HL-60/S4 treated with phorbol 12-myristate 13-acetate at 8.2 ng/mL for 4 days and 3 days (cell line): ENCODE results near the gene CNTN5.
"Not testable (repeated sequence)": the region's sequence is repeated elsewhere in the genome, so short reads cannot be mapped to it uniquely, and the experiment has no call there.

Source experiments
- in situ Hi-C: fragments of 300-500 bp; cut with MboI; formaldehyde crosslinking; loops from 2 replicates; pipeline ENCODE4 v1.15.0; 2022; ENCODE audit warnings: low sequenced_read_pairs

The CNTN5 gene

DNA sequence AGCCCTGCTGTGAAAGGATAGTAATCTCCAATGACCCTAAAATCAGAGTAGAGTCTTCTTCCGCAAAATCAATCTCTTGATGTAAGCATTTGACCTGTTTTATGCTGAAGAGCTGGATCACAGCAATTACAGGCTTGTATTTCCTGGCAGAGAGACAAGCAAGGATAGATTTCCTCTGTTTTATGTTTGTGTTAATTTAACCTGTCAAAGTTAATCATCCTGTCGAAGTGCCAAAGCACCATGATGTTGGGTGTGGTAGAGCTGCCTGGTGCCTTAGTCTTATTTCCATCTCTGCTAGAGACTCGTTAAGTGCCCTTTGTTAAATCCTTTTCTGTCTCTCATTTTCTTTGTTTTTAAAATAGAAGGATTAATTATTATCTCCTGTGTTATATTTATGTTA lies 248.1 kb downstream of the CNTN5 start:
- in situ Hi-C loops: no loop called here

DNA sequence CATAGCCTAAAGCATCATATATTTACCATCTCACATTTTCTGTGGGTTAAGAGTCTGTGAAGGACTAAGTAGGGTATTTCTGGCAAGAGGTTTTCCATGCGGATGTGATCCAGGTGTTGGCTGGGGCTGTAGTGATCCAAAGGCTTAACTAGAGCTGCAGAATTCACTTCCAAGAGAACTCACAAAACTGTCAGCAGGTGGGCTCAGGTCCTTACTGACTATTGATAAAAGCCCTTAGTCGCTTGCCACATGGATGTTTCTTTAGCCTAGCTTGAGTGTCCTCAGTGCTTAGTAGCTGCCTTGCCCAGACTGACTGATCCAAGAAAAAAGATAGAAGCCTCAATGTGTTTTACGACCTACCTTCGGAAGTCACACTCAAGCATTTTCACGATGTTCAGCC lies 250.8 kb downstream of the CNTN5 start:
- in situ Hi-C loops: no loop called here

DNA sequence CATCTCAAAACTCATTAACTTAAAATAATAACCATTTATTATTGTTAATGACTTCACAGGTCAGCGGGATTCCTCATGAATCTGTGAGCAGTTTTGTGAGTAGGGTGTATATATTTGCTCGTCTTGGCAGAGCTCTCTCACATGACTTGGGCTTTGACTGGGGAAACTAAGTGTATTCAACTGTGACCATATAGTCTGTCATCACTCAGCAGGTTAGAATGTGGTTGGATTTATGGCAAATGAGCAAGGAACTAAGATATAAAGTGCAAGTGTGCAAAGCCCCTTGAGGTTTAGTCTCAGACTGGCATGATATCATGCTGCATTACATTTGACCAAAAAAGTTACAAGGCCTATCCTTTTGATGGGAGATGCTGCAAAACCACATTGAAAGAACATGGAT lies 254.8 kb downstream of the CNTN5 start:
- in situ Hi-C loops: no loop called here

DNA sequence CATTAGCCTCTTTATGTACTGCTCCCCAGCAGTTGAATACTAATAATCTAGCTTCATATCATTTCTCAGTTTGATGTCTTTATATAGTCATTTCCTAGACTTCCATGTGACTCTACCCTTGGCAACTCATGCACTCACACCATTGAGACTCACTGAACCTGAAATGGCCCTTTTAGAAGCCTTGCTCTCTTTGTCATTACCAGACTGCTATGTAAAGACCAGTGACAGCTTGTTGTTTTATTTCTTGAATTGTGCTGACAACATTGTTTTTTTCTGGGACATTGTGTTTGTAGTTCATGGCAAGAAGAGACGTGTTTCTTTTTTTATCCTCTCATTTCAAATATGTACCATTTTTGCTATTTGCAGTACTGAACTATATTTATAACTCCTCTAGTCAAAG lies 256.5 kb downstream of the CNTN5 start:
- in situ Hi-C loops: no loop called here

DNA sequence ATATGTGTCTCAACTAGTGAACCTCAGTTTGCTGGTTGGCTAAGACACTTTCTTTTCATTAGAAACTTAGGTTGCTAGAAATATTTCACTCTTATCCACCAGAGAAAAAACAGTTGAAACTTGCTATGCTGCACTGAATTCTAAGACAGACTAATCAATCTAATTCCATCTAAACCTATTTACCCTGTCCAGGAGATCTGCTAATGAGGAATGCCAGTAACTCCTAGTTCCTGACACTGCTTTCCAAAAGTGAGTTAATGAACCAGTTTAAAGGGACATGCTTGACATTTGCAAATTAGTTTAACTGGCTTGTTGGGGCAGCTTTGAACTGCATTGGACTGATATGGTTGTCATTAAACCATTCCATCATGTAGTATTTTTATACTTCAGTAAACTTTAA lies 258.5 kb downstream of the CNTN5 start:
- in situ Hi-C loops: no loop called here

DNA sequence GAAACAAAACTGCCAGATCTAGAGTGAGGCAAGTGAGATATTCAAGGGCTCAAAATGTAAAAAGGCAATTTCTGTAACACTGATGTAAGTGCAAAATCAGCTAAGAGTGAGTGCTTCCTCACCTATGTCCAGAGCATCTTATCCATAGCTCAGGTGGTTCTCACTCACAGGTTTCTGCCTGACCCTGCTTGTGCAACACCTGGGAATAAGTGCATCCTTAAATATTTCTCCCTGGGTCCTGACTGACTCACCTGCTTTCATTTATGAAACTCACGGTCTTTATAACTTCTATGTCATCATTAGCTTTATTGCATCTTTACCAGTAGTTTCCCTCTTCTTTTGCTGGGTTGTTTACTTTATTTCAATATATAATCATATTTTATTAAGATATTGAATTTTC lies 260.6 kb downstream of the CNTN5 start:
- in situ Hi-C loops: no loop called here

DNA sequence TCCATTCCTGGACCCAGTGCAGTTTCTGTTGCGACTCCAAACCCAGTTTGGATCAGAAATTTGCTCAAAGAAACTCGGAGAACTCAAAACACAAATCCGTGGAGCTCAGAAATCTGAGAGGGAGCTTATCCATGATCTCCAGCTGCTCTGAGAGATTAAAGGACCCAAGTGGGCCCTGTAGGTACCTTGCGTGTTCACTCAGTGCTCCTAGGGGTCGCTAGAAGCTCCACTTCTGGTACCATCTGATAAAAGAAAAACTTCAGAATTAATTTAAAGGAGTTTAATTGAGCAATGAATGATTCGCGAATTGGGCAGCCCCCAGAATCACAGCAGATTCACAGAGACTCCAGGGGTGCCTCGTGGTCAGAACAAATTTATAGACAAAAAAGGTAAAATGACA lies 277.2 kb downstream of the CNTN5 start:
- in situ Hi-C loops: not testable (repeated sequence)

DNA sequence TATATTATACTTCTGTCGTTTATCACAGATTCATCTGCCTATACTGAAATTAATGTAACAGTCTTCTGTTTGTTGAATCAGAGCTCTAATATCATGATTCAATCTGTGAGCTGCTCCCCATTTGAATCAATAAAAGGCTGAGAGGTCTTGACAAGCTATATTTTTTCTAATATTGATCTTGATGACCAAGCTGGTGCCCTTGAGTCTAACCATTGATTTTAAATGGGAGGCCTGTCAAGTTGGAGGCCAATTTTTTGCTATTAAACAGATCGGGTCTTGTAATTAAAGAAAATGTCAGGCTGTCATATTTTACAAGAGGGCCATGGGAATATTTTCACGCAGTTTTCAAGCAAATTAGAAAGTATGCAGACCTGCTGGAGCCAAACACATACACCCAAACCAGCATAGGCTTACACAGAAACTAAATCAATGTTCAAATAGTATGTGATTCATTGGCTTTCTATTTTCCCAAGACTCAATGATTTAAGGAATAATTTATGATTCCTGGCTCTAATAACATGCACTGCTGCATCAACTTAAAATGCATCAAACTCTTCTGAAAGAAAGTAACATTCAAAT lies 286.9 kb downstream of the CNTN5 start:
- in situ Hi-C loops: no loop called here

DNA sequence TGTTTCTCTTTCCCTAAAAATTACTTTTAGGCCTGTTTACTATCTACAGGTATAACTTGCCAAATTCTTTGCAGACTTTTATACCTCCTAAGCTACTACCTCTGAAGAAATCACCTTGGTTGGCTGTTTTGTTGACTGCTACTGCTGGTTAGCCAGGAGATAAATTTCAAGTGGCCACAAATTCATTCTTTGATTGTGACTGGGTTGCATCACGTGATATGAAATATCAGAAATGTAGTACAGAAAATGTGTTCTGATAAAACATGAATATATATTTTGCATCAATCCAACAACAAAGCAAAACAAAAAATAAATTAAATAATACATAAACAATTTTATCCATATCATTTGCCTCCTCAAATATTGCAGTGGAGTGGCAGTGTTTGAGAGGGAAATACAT lies 291.1 kb downstream of the CNTN5 start:
- in situ Hi-C loops: no loop called here

DNA sequence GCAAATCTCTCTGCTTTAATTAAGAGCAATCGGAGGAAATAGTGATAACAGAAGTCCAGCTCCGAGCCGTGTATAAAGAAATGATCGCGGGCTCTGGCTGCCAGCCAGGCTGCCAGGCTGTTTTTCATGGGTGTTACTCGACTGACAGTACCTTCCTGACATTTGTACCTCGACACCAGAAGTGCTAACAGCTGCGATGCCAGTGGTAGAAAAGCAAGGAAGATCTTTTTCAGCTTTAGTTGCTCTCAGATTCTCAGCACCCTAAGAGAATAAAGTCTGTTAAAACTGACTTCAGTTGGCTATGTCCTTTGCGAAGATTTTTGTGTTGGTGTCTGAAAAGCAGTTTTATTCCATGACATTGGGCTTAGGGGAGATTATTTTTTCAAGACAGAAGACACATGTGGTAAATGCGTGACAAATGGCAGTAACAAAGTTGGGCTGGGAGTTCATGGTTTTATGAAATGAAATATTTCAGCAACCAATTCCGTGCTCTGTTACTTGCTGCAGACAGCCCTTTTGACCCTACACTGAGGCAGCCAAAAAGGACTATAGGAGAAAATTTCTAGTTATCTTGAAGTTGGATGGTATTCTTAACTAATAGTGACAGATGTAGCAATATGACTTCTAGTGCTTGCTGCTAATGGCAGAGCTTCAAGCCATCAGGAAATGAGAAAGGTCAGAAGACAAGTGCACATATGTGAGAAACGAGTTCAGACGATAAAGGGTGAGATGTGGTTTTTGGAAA lies 296.2 kb downstream of the CNTN5 start:
- in situ Hi-C loops: no loop called here

DNA sequence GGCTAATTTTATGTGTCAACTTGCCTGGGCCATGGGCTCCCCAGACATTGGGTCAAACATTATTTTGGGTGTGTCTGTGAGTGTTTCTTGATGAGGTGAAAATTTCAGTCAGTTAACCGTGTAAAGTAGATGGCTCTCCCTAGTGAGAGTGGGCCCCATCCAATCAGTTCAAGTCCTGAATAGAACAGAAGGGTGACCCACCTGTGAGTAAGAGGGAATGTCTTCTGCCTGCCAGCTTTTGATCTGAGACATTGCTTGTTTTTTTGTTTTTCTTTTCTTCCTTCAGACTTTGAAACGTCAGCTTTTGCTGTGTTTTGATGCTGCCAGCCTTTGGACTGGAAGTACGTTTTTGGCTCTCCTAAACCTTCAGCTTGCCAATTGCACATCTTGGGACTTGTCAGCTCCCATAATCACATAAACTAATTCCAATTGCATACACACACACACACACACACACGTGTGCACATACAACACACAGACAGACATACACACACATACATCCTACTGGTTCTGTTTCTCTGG lies 300.1 kb downstream of the CNTN5 start:
- in situ Hi-C loops: no loop called here

DNA sequence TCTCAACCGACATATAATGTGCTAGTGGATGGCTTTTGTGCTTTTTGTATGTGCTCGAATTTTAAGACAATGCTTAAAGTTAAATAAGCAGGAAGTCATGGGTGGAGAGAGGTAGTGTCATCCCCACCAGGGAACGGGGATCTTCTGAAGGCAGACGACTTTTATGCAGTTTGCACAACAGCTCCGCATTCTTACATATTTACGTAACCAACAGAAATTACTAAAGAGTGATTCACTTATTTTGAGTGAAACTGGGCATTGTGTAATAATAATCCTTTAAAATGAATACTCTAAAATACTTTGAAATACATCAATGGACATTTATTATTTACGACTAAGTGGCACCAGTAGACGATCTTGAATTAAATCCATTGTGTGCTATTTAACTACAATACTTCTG lies 305.1 kb downstream of the CNTN5 start:
- in situ Hi-C loops: no loop called here

DNA sequence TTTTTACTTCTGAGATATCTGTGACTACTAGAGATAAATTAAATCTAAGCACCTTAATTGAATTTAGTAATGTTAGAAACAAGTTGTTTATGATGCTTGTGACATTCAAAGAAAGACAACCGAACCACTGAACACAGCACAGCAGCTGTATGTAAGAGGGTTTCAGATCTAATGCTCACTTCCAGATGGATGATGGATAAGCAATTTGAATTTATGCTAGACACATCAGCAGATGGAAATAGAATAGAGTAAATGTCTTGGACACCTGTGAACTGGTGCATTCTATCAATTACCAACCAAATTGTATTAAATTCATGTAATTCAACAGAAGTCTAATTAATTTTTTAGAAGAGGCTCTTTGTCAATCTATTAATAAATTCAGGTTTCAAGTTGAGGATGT lies 306.3 kb downstream of the CNTN5 start:
- in situ Hi-C loops: no loop called here

DNA sequence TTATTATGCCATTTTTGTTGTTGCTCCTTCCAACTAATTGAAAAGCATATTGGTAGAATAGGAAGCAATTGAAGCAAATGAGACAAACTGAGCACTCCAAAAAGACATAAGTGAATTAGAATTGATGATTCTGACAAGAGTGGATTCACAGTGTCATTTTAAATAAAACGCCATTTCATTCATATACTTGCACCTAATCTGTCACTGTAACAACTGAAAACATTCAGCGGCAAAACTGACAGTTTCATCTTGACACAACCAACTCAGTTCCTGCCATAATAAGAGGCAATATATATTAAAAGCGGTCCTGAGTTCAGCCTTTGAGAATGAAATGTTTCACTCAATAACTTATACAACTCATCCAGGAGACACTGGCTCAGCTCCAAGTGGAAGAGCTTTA lies 306.8 kb downstream of the CNTN5 start:
- in situ Hi-C loops: no loop called here

DNA sequence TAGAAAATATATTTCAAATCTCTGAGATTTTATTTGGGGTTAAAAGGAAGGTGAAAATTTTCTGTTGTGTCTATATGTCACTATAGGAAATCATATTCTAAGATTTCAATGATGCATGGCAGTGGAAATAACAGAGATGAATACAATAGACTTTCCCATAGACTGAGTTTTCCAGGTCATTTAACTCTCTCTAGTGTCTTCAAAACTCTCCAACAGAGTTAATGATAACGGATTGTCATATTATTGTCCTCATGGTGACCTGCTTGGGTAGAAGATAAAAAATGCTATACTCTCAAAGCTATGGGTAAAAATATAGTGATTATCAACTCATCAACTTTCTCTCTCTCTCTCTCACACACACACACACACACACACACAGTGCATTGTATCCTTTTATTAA lies 312.9 kb downstream of the CNTN5 start:
- in situ Hi-C loops: no loop called here

DNA sequence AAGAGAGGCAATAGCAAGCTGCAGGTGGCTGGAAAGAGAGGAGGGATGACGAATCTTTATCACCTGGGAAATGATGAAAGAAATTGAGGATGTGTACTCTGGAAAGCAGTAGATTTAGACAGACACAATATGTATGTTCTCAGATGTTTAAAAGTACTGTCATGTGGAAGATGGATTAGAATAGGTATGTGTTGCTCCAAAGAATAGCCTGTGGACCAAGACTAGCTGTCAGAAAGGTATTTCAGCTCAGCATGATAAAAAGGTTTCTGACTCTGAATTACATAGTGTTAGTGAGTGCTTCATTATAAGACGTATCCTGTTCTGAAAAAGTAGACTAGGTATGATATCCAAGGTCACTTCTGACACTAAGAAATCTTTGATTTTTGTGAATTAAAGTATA lies 322.4 kb downstream of the CNTN5 start:
- in situ Hi-C loops: no loop called here

DNA sequence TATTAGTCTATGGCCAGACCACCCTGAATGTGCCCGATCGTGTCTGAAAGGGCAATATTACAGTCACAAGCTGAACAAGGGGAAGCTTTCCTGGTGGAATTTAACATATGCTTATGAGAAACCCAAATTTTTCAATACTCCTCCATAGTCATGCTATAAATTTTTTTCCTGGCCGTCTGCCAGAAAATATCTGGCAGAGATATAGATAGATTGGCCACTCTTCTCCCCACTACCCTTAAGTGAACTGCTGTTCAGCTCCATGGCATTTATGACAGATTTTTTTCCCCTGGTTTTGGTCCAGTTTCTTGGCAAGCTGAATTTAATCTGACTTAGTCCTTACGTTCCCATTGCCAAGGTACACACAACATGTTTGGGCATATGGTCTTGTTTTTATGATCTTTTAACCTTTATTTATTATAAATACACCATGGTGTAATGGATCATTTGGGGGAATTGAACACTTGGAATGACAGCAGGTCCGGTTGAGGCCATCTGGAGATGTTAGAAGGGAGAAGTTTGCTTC lies 328.5 kb downstream of the CNTN5 start:
- in situ Hi-C loops: no loop called here

DNA sequence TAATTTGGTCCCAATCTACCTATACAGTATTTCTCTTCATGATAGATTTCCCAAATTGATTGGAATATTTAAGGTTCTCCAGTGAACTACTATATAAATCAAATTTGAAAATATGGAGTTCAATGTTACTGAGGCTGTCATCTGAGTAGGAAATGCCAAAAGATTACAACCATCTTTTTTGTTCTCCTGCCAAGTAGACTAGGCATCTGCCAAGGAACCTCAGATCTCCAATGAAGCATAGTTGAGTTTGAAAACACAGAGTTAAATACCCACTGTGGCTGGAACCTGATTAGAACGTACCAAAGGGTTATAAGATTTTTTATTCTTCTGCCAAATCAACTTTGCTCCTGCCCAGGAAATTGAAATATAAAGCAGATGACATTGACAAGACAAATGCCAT lies 330.9 kb downstream of the CNTN5 start:
- in situ Hi-C loops: no loop called here

DNA sequence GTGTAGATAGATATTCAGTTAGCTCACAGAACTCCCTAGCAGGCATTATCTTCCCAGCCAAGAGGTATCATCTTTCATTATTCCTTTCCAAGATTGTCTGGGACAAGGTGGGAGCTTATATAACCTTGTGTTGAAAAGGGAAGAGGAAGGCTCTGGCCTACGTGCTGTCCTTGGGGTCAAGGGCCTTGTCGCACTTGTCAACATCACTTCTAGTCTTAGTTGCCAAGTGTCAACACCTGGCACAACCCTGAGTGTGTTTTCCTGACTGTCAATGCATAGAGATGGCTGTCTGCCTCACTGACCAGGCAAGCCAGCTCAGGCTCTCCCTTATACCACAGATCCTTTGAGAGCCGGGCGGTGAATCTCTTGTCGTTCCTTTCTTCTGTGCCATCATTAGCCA lies 331.9 kb downstream of the CNTN5 start:
- in situ Hi-C loops: no loop called here

DNA sequence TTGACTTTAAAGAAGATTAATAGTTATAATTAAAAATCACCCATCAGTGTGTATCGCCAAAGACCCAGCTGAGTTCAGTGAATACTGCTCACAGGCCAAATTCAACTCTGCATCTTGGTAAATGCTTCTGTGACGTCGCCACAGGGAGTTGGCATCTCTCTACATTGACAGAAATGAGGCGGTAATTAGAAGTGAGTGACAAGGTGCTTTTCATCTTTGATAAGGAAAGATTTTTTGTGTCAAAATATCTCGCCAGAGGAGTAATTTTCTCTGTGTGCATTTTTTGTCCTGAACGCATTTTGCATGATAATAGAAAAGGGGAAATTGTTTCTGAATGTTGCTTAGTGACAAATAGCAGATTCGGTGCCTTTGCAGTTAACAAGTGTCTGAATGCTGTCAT lies 345.8 kb downstream of the CNTN5 start:
- in situ Hi-C loops: no loop called here

DNA sequence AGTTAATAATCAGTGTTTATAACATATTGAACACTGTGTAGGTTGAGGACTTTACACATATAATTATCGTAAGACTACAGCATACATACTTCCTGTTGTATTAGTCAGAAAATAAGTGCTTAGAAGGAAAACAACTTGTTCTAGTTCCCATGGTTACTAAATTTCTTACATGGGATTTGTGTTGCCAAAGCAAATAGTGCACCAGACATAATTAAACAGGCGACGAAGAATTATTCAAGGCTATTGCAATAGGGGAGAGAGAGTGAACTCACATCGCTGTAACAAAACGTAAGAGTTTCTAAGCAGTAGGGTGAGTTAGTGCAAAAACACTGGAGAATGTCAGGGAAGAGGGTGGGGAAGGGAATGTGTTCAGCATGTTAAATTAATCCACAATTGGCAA lies 347.8 kb downstream of the CNTN5 start:
- in situ Hi-C loops: no loop called here

DNA sequence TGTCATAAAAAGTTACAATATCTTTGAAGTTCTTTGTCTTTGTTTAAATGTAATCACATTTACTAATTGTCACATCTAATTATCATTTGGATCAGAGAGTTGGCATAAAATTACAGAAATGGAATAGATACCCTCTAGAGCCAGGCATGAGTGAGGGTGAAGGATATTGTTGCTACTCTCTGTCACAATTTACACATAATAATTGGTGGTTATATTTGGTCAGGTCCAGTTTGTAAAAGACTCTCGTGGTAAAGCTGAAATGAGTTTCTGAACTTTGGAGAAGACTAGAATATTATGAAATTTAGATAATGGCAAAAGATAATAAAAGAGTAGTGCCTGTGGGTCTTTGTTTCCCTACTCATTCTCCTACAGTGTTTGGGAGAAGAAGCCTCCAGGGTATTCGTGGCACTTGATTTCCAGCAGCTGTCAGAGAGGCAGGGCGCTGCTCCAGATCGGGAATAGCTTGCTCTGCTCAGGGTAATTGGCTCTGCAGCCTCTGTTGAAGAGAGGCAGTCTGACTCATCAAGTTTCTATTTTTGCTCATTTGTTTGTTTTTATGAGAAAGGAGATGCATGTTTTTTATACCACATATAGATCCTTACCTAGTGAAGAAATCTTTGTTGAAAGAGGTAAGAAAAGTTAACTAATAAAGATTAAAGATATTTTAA lies 349.9 kb downstream of the CNTN5 start:
- in situ Hi-C loops: no loop called here
